Hepatocyte (in vitro differentiated cells): ENCODE data around the gene SLC27A3.

Experiments used
- CTCF ChIP-seq: fragments of 200-600 bp; sonication (generic); IDR thresholded peaks from 2 replicates; pipeline ENCODE4 v1.5.1; 2016; ENCODE audit warnings: antibody characterized with exemption, mild to moderate bottlenecking; ENCODE audit not compliant: poor library complexity
- EZH2 ChIP-seq: fragments of 200-600 bp; sonication (generic); IDR thresholded peaks from 2 replicates; pipeline ENCODE4 v1.6.1; 2016; ENCODE audit warnings: antibody characterized with exemption, mild to moderate bottlenecking, borderline replicate concordance

- TF ChIP-seq EZH2 (no peak), CTCF (no peak)
Measured at GRCh38 chr1:153794624-153795329, 19.6 kb downstream of the SLC27A3 start.
